Upper lobe of right lung (tissue), 1 donor: Measurements from ENCODE around the gene KIAA0408. TPM values are rescaled to one million over a fixed set of nuclear protein-coding genes. Genes with fewer than 3 reads are reported as not detected.
A peak's percentile ranks its signal among the peaks of the same experiment; 100 is the strongest.

ENCODE experiments used
- ATAC-seq: fragments of 200-7000 bp; cut with Tn5 transposase; one replicate; pipeline ENCODE4 v1.9.1; 2020; ENCODE audit warnings: mild to moderate bottlenecking, moderate library complexity
- DNase-seq: peaks from one replicate; pipeline ENCODE4 v3.0.0-alpha.2; 2020
- H3K27ac ChIP-seq: fragments of 200-600 bp; one replicate; pipeline ENCODE4 v1.8.0; 2022
- H3K27me3 ChIP-seq: fragments of 200-600 bp; one replicate; pipeline ENCODE4 v1.8.0; 2022; ENCODE audit warnings: mild to moderate bottlenecking
- H3K36me3 ChIP-seq: fragments of 200-600 bp; one replicate; pipeline ENCODE4 v1.8.0; 2022
- H3K4me1 ChIP-seq: fragments of 200-600 bp; one replicate; pipeline ENCODE4 v1.8.0; 2022
- H3K4me3 ChIP-seq: fragments of 200-600 bp; one replicate; pipeline ENCODE4 v1.8.0; 2022; ENCODE audit warnings: mild to moderate bottlenecking
- H3K9me3 ChIP-seq: fragments of 200-600 bp; one replicate; pipeline ENCODE4 v1.8.0; 2022
- intact Hi-C: fragments of 100-400 bp; cut with DNase I; formaldehyde crosslinking; loops from one replicate; pipeline ENCODE4 v1.11.0; 2022
- total RNA-seq: library from RNA; stranded (reverse); fragmentation: NEBNext Ultra II Directional; extraction: Animal tissue kit (Norgen Biotek cat#: 25700); gene quantifications from one replicate; pipeline ENCODE4 v1.2.1, GENCODE V29; 2021
- TF ChIP-seq, protein P1 (sequence below): fragments of 200-600 bp; IDR thresholded peaks from one replicate; pipeline ENCODE4 v1.8.0; 2022; ENCODE audit warnings: antibody characterized with exemption
- donor health status: DM: no; HTN: yes; CAD: no; lungs with severe emphysema.

The KIAA0408 gene
- total RNA-seq, 1 donor from 2014 or later = 55.0 TPM

DNA sequence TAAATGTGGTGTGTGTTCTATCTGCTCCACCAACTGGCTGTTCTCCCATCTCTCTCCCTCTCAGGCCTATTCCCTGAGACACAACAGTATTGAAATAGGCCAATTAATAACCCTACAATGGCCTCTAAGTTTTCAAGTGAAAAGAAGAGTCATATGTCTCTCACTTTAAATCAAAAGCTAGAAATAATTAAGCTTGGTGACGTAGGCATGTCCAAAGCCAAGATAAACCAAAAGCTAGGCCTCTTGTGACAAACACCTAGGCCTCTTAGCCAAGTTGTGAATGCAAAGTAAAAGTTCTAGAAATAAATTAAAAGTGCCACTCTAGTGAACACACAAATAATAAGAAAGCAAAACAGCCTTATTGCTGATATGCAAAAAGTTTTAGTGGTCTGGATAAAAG is 30.1 kb upstream of the KIAA0408 start:
- no peaks in the 10 kb centered on the region for H3K27me3 ChIP-seq
- TF ChIP-seq, protein P1, sequence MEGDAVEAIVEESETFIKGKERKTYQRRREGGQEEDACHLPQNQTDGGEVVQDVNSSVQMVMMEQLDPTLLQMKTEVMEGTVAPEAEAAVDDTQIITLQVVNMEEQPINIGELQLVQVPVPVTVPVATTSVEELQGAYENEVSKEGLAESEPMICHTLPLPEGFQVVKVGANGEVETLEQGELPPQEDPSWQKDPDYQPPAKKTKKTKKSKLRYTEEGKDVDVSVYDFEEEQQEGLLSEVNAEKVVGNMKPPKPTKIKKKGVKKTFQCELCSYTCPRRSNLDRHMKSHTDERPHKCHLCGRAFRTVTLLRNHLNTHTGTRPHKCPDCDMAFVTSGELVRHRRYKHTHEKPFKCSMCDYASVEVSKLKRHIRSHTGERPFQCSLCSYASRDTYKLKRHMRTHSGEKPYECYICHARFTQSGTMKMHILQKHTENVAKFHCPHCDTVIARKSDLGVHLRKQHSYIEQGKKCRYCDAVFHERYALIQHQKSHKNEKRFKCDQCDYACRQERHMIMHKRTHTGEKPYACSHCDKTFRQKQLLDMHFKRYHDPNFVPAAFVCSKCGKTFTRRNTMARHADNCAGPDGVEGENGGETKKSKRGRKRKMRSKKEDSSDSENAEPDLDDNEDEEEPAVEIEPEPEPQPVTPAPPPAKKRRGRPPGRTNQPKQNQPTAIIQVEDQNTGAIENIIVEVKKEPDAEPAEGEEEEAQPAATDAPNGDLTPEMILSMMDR = no peak
- H3K36me3 ChIP-seq = no peaks in the 10 kb centered on the region
- H3K4me3 ChIP-seq = no peak overlapping the region
- DNase-seq (no peak), ATAC-seq (no peak)
- no peak overlapping the region for H3K27ac ChIP-seq
- H3K4me1 ChIP-seq = peaks cover 6% of the 10 kb centered on the region
- intact Hi-C loops = no loop called here
- H3K9me3 ChIP-seq = no peaks in the 10 kb centered on the region

DNA sequence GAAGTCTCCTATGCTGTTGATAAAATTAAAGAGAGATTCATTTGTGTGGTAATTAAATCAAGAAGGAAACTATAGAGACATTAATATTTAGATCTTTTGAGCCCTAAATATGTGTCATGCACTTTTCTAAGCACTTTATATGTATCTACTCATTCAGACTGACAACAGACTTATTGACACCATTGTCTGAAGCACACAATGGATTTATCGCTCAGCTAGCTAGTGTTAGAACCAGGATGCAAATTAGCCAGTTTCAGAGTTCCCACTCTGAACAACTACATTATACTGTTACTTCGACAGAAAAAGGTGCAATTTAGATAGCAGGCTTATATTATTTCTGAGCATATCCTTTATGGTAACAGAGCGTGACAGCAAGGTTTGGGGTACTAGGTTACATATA is 27.7 kb upstream of the KIAA0408 start:
- no peak overlapping the region for H3K27ac ChIP-seq
- TF ChIP-seq, protein P1 = no peak
- intact Hi-C loops = no loop called here
- peaks cover 8% of the 10 kb centered on the region for H3K36me3 ChIP-seq
- H3K4me1 ChIP-seq = peaks cover 9% of the 10 kb centered on the region
- H3K4me3 ChIP-seq = no peak overlapping the region
- H3K9me3 ChIP-seq = no peaks in the 10 kb centered on the region
- DNase-seq (no peak), ATAC-seq (no peak)
- no peaks in the 10 kb centered on the region for H3K27me3 ChIP-seq

DNA sequence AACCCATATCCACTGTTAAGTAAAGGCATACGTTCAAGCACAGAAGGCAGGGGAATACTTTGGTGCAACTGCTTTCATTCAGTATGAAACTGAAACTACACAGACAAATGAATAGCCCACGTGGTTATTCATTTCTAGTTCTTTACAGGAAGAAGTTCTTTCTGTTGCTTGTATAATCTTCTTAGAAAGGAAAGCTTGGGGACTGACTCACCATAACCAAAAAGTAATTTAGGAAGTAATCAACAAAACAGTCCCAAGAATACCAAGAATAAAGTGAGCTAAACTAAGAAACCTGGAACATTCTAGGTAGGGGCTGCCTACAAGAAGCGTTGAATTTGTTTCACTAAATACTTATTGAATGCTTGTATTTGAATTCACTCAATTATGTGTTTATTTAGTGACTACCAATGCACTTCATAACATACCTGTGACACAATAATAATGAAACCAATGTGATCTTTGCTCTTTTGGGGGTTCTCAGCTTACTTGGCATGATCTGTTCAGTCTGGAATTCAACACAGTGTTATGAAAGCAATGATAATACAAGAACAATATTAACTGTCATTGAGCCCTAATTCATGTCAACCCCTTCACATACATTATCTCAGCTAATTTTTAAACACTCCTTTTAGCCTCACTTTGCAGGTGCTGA is 25.1 kb upstream of the KIAA0408 start:
- Histone ChIP-seq H3K9me3 (no peaks in the 10 kb centered on the region), H3K27me3 (no peaks in the 10 kb centered on the region), H3K36me3 (peaks cover 8% of the 10 kb centered on the region), H3K4me1 (peaks cover 9% of the 10 kb centered on the region), H3K4me3 (peak overlapping the region; percentile 14), H3K27ac (peak overlapping the region; percentile 39)
- intact Hi-C loops = no loop called here
- ATAC-seq (peak; percentile 82), DNase-seq (no peak)
- TF ChIP-seq, protein P1 = no peak

DNA sequence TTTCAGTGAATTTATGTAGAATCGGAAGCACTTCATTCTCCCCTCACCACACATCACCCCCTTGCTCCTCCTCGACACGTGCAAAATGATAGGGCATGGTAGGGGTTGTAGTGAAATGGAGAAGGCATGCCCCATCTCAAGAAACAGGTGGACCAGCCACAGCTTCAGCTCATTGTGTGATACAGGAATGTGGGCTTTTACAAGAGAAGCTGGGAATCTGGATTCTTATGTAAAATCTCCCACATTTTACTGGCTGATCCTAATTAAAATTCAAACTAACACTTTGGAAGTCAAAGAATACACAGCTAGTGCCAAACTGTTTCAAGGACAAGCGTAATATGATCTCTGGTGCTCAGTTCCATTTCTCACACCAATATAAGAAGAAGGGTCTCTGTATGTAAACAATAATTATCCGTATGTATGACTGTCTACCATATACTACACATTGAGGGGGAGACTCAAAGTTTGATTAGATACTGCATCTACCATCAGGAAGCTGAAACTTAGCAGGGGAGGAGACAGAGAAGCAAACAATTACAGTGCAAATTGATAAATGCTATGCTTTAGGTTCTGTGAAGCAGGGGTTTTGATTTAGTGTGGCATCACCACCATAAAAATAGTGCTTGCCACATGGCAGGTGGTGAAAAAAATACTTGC is 24.3 kb upstream of the KIAA0408 start:
- Histone ChIP-seq H3K27me3 (no peaks in the 10 kb centered on the region), H3K36me3 (peaks cover 8% of the 10 kb centered on the region), H3K27ac (peak overlapping the region; percentile 39), H3K4me3 (peak overlapping the region; percentile 14), H3K4me1 (peaks cover 9% of the 10 kb centered on the region), H3K9me3 (no peaks in the 10 kb centered on the region)
- ATAC-seq = no peak
- TF ChIP-seq, protein P1 = no peak
- intact Hi-C loops = no loop called here
- DNase-seq = no peak

DNA sequence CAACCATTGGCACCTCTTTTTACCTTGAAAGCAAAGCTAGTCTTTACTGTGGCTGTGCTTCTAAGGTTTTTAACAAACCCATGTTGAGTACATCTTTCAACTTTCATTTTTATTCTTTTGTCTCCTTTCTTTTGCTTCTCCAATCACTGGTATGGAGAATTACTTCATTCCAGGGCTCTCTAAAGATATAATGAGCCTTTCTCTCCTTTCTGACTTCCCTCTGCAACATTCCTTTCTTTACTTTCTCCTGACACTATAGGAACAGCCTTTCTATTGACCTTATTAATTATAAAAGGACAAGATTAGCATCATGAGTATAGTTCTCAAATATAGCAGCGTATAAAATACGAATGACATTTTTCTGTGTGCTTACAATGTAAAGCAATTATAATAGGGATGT is 23.1 kb upstream of the KIAA0408 start:
- TF ChIP-seq, protein P1 = no peak
- Histone ChIP-seq H3K27ac (no peak overlapping the region), H3K27me3 (no peaks in the 10 kb centered on the region), H3K36me3 (peaks cover 8% of the 10 kb centered on the region), H3K4me3 (no peak overlapping the region), H3K4me1 (peaks cover 9% of the 10 kb centered on the region), H3K9me3 (no peaks in the 10 kb centered on the region)
- ATAC-seq = no peak
- intact Hi-C loops = no loop called here
- DNase-seq = no peak
